ENCODE measurements around the gene C10orf90.

DNA sequence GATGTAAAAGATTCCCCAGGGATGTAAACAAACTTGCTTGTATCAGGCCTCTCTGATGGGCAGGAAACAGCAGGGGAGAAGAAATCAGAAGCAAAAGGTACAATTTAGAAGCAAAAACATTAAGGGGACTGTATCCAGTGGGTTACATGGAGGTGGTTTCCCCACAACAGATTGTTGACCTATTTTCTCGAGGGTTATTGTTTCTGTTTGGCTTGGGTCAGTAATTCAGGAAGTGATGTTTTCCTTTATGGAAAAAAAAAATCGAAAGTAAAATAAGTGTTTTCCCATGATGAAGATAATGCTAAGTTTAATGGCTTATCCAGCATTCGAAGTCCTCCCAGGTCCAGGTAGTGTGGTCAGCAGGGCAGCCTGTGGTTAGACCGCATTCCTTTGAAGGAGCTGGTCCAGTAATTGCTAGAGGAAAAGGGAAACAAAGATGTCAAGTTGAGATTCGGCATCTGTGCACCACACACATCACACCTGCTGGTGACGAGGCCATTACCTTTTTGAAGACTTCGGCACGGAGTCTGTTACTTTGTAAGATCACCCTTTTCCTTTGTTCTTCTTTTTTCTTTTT, 244.9 kb downstream of the C10orf90 start:
- TF ChIP-seq POLR2A (IDR thresholded peaks at IDR 0.05) (no peak), CTCF (IDR thresholded peaks at IDR 0.05) (no peak), EP300 (IDR thresholded peaks at IDR 0.05) (no peak)

Data from suprapubic skin (tissue), 3 donors.